GM12801 (cell line): ENCODE data around the gene RMND5A.

Experiments
- CTCF ChIP-seq: IDR thresholded peaks from one replicate; pipeline ENCODE4 v1.5.1; 2011; ENCODE audit warnings: control low read depth; ENCODE audit not compliant: insufficient read length; ENCODE audit errors: extremely low read depth

RMND5A gene

GRCh38 chr2:86821306-86821705, 101.2 kb downstream of the RMND5A start:
- no peak for TF ChIP-seq CTCF

- TF ChIP-seq CTCF, result no peak
Observed at GRCh38 chr2:86821842-86822241, 101.8 kb downstream of the RMND5A start.

DNA sequence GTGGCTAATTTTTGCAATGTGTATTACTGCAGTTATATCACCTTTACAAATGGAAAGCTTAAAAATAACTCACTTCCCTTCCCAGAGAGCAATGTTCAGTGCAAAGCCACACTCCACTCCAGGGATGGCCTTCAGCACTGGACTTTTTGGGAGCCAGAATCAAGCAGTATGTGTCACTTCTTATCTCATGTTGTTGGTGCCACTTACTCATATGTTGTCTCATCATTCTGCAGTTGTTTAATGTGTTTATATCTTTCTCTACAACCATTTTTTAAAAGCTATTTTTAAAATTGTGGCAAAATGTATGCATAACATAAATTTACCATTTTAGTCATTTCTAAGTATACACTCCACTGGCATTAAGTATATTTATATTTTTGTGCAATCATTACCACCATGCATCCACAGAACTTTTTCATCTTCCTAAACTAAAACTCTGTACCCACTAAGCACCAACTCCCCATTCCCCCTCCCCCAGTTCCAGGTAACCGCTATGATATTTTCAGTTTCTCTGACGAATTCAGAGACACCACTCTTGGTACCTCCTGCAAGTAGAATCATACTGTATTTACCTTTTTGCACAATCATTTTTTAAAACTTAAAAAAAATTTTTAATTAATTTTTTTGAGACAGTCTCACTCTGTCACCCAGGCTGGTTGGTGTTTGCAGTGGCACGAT, 102.7 kb downstream of the RMND5A start:
- TF ChIP-seq CTCF, result no peak

- TF ChIP-seq CTCF, result no peak
Observed at GRCh38 chr2:86825036-86825692, 105.1 kb downstream of the RMND5A start.

GRCh38 chr2:86825693-86826381, 105.7 kb downstream of the RMND5A start:
- TF ChIP-seq CTCF, result no peak

DNA sequence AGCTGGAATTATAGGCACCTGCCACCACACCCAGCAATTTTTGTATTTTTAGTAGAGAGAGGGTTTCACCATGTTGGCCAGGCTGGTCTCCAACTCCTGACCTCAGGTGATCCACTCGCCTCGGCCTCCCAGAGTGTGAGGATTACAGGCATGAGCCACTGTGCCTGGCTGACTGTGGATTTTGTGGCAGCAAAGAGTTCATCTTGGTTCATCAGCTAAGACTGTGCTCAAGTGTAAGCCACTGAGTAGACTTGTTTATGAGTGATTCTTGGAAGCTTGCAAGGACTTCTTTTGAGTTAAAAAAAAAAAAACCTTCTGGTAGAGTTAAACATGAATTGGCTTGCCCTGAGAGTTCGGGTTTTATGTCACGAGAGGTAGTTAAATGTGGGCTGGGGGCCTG, 106.9 kb downstream of the RMND5A start:
- TF ChIP-seq CTCF, result no peak
